IMR-90 (cell line): ENCODE results near the gene UST. TPM values are rescaled to one million over a fixed set of nuclear protein-coding genes. Genes with fewer than 3 reads are reported as not detected.

Source experiments
- ATAC-seq: fragments of 200-7000 bp; cut with Tn5 transposase; 2 replicates; pipeline ENCODE4 v1.9.1; 2020; ENCODE audit warnings: low read depth, mild to moderate bottlenecking, moderate library complexity
- BruUV-seq: library from RNA; stranded (reverse); fragments of 400-500 nt; replicated peaks from 2 replicates; lab custom pipeline; 2021; lab: Mats Ljungman, UMichigan
- CTCF ChIA-PET: fragments of 300-600 bp; formaldehyde crosslinking; extraction: SDS; loops from one replicate; lab custom pipeline; 2021; ENCODE audit warnings: antibody characterized with exemption; lab: Yijun Ruan, JAX
- POLR2A ChIA-PET: fragments of 300-600 bp; sonication (Branson Sonifier 250); formaldehyde crosslinking; loops from one replicate; lab custom pipeline; 2022; ENCODE audit warnings: antibody characterized with exemption; ENCODE audit not compliant: unreplicated experiment; lab: Charles Lee
- DNase-seq: peaks from one replicate; pipeline ENCODE4 v3.0.0; 2013
- H2AFZ ChIP-seq: replicated peaks from 2 replicates; pipeline ENCODE3; 2013; ENCODE audit warnings: low read length, mild to moderate bottlenecking; ENCODE audit not compliant: poor library complexity
- H2AK5ac ChIP-seq: 2 replicates; pipeline ENCODE4 v1.6.1; 2013; ENCODE audit warnings: low read depth, low read length, inconsistent platforms
- H2AK9ac ChIP-seq: replicated peaks from 2 replicates; pipeline ENCODE3; 2013; ENCODE audit warnings: mild to moderate bottlenecking, low read depth, low read length, moderate library complexity; ENCODE audit not compliant: poor library complexity
- H2BK120ac ChIP-seq: 2 replicates; pipeline ENCODE4 v1.6.1; 2013; ENCODE audit warnings: low read depth, low read length, inconsistent platforms
- H2BK15ac ChIP-seq: 3 replicates; pipeline ENCODE4 v1.6.1; 2013; ENCODE audit warnings: low read depth, low read length, inconsistent platforms
- H2BK20ac ChIP-seq: 2 replicates; pipeline ENCODE4 v1.6.1; 2013; ENCODE audit warnings: low read depth, mild to moderate bottlenecking, inconsistent platforms, low read length, moderate library complexity
- H2BK5ac ChIP-seq: 2 replicates; pipeline ENCODE4 v1.6.1; 2013; ENCODE audit warnings: mild to moderate bottlenecking, low read depth, low read length, inconsistent platforms; ENCODE audit not compliant: poor library complexity, severe bottlenecking
- H3K14ac ChIP-seq: replicated peaks from 2 replicates; pipeline ENCODE4 v1.6.1; 2013; ENCODE audit warnings: low read depth, low read length, inconsistent platforms
- H3K18ac ChIP-seq: 2 replicates; pipeline ENCODE4 v1.6.1; 2013; ENCODE audit warnings: low read depth, low read length, control low read depth
- H3K23ac ChIP-seq: 2 replicates; pipeline ENCODE4 v1.6.1; 2013; ENCODE audit warnings: low read depth, low read length, inconsistent platforms
- H3K27ac ChIP-seq: 2 replicates; pipeline ENCODE4 v1.5.1; 2013; ENCODE audit warnings: mild to moderate bottlenecking, control low read depth, low read length; ENCODE audit not compliant: insufficient read depth
- H3K27me3 ChIP-seq: 2 replicates; pipeline ENCODE4 v1.6.1; 2013; ENCODE audit warnings: low read length; ENCODE audit not compliant: control insufficient read depth, insufficient read depth
- H3K36me3 ChIP-seq: 2 replicates; pipeline ENCODE4 v1.6.1; 2013; ENCODE audit warnings: low read length, mixed read lengths; ENCODE audit not compliant: control insufficient read depth, insufficient read depth
- H3K4ac ChIP-seq: 2 replicates; pipeline ENCODE4 v1.6.1; 2013; ENCODE audit warnings: low read depth, low read length, inconsistent platforms
- H3K4me1 ChIP-seq: 2 replicates; pipeline ENCODE4 v1.6.1; 2013; ENCODE audit warnings: low read length, mixed read lengths; ENCODE audit not compliant: control insufficient read depth, insufficient read depth
- H3K4me2 ChIP-seq: 2 replicates; pipeline ENCODE4 v1.6.1; 2013; ENCODE audit warnings: low read depth, mild to moderate bottlenecking, control low read depth, low read length, moderate library complexity
- H3K4me3 ChIP-seq: 2 replicates; pipeline ENCODE4 v1.5.1; 2013; ENCODE audit warnings: low read depth, mild to moderate bottlenecking, control low read depth, low read length, moderate library complexity; ENCODE audit not compliant: insufficient read depth
- H3K56ac ChIP-seq: 2 replicates; pipeline ENCODE4 v1.6.1; 2013; ENCODE audit warnings: low read length, inconsistent platforms; ENCODE audit not compliant: insufficient read depth; ENCODE audit errors: extremely low read depth
- H3K79me1 ChIP-seq, 2 experiments: 2 replicates each; pipeline ENCODE4 v1.6.1; 2013; ENCODE audit warnings: low read length in 2 of 2, inconsistent platforms in 1 of 2, low read depth in 1 of 2
- H3K9ac ChIP-seq: 2 replicates; pipeline ENCODE4 v1.6.1; 2013; ENCODE audit warnings: low read depth, low read length, control low read depth
- H3K9me1 ChIP-seq: 2 replicates; pipeline ENCODE4 v1.6.1; 2013; ENCODE audit warnings: low read length, inconsistent platforms; ENCODE audit not compliant: insufficient read depth
- H3K9me3 ChIP-seq: 2 replicates; pipeline ENCODE4 v1.6.1; 2013; ENCODE audit warnings: low read length; ENCODE audit not compliant: control insufficient read depth, insufficient read depth
- H4K20me1 ChIP-seq: 2 replicates; pipeline ENCODE4 v1.6.1; 2013; ENCODE audit warnings: low read length, inconsistent platforms; ENCODE audit not compliant: insufficient read depth
- H4K5ac ChIP-seq: 2 replicates; pipeline ENCODE4 v1.6.1; 2013; ENCODE audit warnings: mild to moderate bottlenecking, low read depth, low read length, control low read depth
- H4K8ac ChIP-seq, 2 experiments: 2 replicates each; pipeline ENCODE4 v1.6.1; 2013; ENCODE audit warnings: low read depth in 2 of 2, low read length in 2 of 2, control low read depth in 1 of 2, inconsistent platforms in 1 of 2
- H4K91ac ChIP-seq: 2 replicates; pipeline ENCODE4 v1.6.1; 2013; ENCODE audit warnings: low read depth, low read length, inconsistent platforms; ENCODE audit not compliant: insufficient read depth
- CEBPB ChIP-seq: IDR thresholded peaks from 2 replicates; pipeline ENCODE4 v1.6.1; 2012; ENCODE audit warnings: low read depth, low read length, improper control_type of control experiment
- CHD1 ChIP-seq: IDR thresholded peaks from 2 replicates; pipeline ENCODE4 v1.6.1; 2012; ENCODE audit warnings: low read depth, low read length, improper control_type of control experiment
- FOS ChIP-seq: fragments of 150-350 bp; IDR thresholded peaks from 2 replicates; pipeline ENCODE4 v1.6.1; 2016; ENCODE audit warnings: low read depth, low read length
- MAZ ChIP-seq: IDR thresholded peaks from 2 replicates; pipeline ENCODE4 v1.6.1; 2012; ENCODE audit warnings: low read depth, mild to moderate bottlenecking, low read length, improper control_type of control experiment, moderate library complexity, borderline replicate concordance
- MXI1 ChIP-seq: IDR thresholded peaks from 2 replicates; pipeline ENCODE4 v1.6.1; 2012; ENCODE audit warnings: low read depth, mild to moderate bottlenecking, low read length, moderate library complexity, borderline replicate concordance
- RAD21 ChIP-seq: IDR thresholded peaks from 2 replicates; pipeline ENCODE4 v1.6.1; 2012; ENCODE audit warnings: low read length, improper control_type of control experiment
- RCOR1 ChIP-seq: IDR thresholded peaks from 2 replicates; pipeline ENCODE4 v1.6.1; 2012; ENCODE audit warnings: mild to moderate bottlenecking, low read length, improper control_type of control experiment; ENCODE audit not compliant: insufficient replicate concordance
- WGBS, 2 experiments: methylation state at CpG; one replicate each; pipeline versions ENCODE4 v1.1.5 to v1.1.7; 2013; ENCODE audit warnings: missing lambda C conversion rate in 2 of 2; ENCODE audit not compliant: insufficient read length in 1 of 2; ENCODE audit errors: extremely low coverage in 2 of 2; 5-methylcytosine and 5-hydroxymethylcytosine counted together
- dilution Hi-C: fragments of 300-500 bp; cut with HindIII; formaldehyde crosslinking; loops from one replicate; pipeline ENCODE4 v1.14.3; 2018; ENCODE audit warnings: low sequenced_read_pairs; ENCODE audit not compliant: unreplicated experiment
- in situ Hi-C: fragments of 300-500 bp; cut with MboI; formaldehyde crosslinking; loops from 3 replicates; pipeline ENCODE4 v1.14.3; 2019; ENCODE audit warnings: low sequenced_read_pairs, inconsistent platforms, mixed read lengths
- intact Hi-C: fragments of 100-400 bp; cut with micrococcal nuclease; formaldehyde crosslinking; loops from 2 replicates; pipeline ENCODE4 v1.10.0; 2022
- polyA plus RNA-seq, 3 experiments: library from polyadenylated mRNA; depleted of rRNA; stranded (reverse); fragments of >200 nt; gene quantifications; 2 replicates each; pipeline ENCODE4 v1.2.3, GENCODE V29; 2012; ENCODE audit warnings: low replicate concordance in 1 of 3
- total RNA-seq: library from RNA; depleted of rRNA; stranded (reverse); fragments of >200 nt; gene quantifications from 2 replicates; pipeline ENCODE4 v1.2.3, GENCODE V29; 2012

Gene UST
- total and polyA plus RNA-seq, 2 of the 4 experiments (the other 2 are of a cell fraction), result 7.7 to 13.8 TPM

GRCh38 chr6:148757944-148758480, 11.2 kb downstream of the UST start:
- H3K23ac ChIP-seq, result no peak overlapping the region
- H3K27ac ChIP-seq, result no peak overlapping the region
- H3K9me3 ChIP-seq, result no peaks in the 10 kb centered on the region
- H4K5ac ChIP-seq, result no peak overlapping the region
- H2AFZ ChIP-seq, result no peak overlapping the region
- peaks cover 27% of the 10 kb centered on the region for H4K20me1 ChIP-seq
- H2BK15ac ChIP-seq, result no peak overlapping the region
- H4K91ac ChIP-seq, result no peak overlapping the region
- POLR2A ChIA-PET, result no interaction called here
- H2BK20ac ChIP-seq, result no peak overlapping the region
- H3K18ac ChIP-seq, result no peak overlapping the region
- WGBS, 2 experiments, result 67% methylated on average over 1 of the region's 2 CpGs; no CpG with 5 or more reads in 1 of the 2 experiments
- CTCF ChIA-PET, result interaction anchor here (0.6 kb wide), 1 partner anchor 1507 kb away, joined by 3 read pairs; no protein-coding TSS in a partner anchor
- H2BK120ac ChIP-seq, result no peak overlapping the region
- no peak overlapping the region for H2AK9ac ChIP-seq
- ATAC-seq, result no peak
- H2AK5ac ChIP-seq, result no peak overlapping the region
- H3K9ac ChIP-seq, result no peak overlapping the region
- intact Hi-C loops, result no loop called here
- H3K27me3 ChIP-seq, result no peaks in the 10 kb centered on the region
- H3K36me3 ChIP-seq, result no peaks in the 10 kb centered on the region
- in situ Hi-C loops, result no loop called here
- H3K14ac ChIP-seq, result no peak overlapping the region
- no peak overlapping the region for H3K4ac ChIP-seq
- H4K8ac ChIP-seq, result no peak overlapping the region
- TF ChIP-seq RCOR1 (no peak), CHD1 (no peak), RAD21 (no peak), MXI1 (no peak), FOS (no peak), MAZ (no peak), CEBPB (no peak)
- no peak overlapping the region for H3K4me3 ChIP-seq
- H3K56ac ChIP-seq, result no peak overlapping the region
- dilution Hi-C loops, result no loop called here
- H3K4me2 ChIP-seq, result no peak overlapping the region
- DNase-seq, result no peak
- peaks cover 8% of the 10 kb centered on the region for H3K4me1 ChIP-seq
- peaks cover 31 to 37% of the 10 kb centered on the region in 2 experiments for H3K79me1 ChIP-seq
- H3K9me1 ChIP-seq, result peaks cover 11% of the 10 kb centered on the region
- H2BK5ac ChIP-seq, result no peak overlapping the region
- BruUV-seq, result no TSS peak
